NK-92 treated with Interleukin-12 subunit alpha and Interleukin-12 subunit beta, amount 100 ng/mL, for 24 hours (cell line): Measurements from ENCODE around the gene SH3BP2.

Source experiments
- DNase-seq: peaks from one replicate; lab custom pipeline; 2025; lab: John Stamatoyannopoulos, UW

Gene SH3BP2

DNA sequence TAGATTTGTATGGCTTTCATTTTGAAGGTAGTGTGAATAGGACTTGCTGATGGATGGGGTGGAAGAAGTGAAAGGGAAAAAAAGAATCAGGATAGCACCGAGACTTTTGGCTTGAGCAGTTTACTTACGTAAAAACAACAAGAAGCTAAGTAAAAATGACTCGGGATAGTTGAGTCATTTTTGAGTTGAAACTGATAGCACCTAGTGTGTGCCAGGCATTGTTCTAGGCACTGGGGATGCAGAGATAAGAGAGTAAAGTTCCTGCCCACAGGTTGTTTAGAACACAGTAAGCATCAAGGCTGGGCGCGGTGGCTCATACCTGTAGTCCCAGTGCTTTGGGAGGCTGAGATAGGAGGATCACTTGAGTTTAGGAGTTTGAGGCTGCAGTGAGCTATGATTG lies 85.5 kb downstream of the SH3BP2 start:
- no peak for DNase-seq

DNA sequence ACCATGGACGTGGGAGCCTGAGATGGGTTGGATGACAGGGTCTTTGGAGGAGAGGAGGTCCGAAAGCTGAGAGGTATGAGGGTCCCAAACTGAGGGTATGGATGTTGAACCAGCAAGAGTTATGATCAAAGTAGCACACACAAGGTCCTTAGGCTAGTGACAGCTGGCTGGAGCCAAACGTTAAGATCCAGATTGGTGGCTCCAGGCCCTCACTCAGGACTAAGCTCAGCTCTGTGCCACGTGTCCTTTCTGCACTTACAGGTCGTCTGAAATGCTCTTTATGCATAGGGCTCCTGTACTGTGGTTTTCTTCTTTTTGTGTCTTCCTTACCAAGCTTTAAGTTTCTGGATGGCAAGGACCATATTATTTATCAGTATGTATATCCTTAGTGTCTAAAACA lies 86.1 kb downstream of the SH3BP2 start:
- DNase-seq: no peak

DNA sequence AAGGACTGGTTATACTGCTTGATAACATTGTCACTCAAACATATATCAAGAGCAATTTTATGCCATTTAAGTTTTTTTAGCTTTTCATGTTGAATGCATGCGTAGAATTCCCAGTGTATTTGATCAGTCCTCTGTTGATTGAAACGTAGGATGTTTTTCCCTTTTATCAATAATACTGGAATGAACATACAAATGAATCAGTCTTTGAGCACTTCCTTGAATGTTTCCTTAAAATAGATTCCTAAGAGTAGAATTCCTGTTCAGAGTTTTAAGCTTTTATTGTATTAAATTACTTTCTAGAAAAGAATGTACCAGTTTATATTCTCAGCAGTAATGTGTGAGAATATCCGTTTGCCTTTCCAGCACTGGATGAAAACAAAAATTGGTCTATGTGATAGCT lies 88.5 kb downstream of the SH3BP2 start:
- no peak for DNase-seq

DNA sequence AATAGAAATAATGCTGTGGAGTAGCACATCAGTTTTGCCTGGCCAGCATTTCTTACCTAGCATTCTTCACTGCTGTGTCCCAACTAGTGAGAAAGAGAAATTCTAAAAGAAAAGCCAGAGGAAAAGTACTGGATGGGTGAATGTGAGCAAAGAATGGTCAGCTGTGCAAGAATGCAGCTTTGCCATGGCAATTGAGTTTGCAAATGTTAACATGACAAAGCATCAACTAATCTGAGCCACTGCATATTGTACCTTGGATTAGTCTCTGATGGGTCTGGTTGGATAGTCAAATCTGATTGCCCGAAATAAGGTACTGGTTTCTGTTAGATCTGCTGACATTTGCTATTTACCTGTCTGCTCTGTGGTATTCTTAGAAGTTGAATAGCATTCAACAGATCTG lies 89.5 kb downstream of the SH3BP2 start:
- DNase-seq: no peak

DNA sequence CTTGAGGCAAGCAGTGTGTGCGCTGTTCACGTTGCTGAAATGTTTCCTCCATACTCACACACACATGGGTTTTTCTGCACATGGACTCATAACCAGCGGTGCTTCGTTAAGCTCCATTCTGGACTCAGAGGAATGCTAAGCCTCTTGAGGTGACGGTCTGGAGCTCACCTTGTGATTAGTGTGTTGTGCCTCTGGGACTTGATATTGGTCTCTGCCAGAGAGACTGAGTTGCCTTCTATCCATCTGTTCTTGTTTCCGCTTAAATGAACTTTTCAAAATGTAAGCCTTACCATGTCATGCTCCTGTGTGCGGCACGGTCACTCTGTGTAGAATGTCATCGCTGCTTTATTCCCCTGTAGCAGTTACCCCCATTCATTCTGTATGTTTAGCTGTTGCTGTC lies 93.3 kb downstream of the SH3BP2 start:
- DNase-seq: no peak

DNA sequence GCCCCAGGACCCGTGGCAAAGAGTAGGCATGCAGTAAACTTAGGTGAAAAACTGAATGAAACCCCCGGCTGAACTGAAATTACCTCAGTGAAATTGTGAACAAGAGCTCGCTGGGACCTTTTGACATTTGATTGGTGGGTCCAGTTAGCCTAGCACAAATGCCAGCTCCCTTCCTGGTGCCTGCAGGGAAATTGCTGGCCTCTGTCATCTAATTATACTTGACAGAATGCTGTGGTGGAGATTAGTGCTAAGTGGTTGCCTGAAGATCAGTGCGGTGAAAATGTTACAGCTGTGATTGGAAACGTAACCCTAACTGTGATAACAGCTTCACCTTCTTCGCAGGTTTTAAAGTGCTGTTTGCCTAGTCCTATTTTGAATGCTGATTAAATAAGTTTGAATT lies 93.7 kb downstream of the SH3BP2 start:
- no peak for DNase-seq

DNA sequence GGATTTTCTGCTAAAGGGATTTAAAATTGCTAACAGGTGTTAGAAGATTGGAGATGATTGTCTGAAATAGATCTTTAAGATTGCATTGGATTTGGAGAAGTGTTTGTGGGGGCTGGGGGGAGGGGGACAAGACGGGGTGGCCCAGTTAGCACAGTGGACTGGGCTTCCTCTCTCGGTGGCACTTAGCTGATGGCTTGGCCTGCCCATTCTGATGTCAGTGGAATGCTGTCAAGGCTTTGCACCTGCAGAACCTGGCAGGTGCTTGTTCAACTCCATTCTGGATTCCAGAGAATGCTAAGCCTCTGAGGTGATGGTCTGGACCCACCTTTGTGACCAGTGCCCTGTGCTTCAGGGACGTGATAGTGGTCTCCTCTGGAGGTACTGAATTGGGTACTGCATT lies 94.5 kb downstream of the SH3BP2 start:
- DNase-seq: no peak

DNA sequence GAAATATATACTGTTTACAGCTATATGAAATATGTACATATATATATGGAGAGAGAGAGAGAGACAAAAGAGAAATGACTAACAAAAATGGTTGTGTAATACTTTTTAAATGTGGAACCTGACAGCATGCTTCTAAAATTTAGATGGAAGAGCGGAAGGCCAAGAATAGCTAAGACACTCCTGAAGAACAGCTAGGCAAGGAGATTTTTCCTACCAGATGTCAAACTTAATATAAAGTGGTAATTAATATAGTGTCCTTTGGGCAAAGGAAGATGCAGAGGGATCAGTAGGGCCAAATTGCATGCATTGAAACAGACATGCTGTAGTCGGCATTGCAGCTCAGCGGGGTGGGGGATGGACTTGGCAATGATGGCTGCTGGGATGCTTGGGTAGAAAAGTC lies 96.0 kb downstream of the SH3BP2 start:
- no peak for DNase-seq
